HepG2 (cell line): ENCODE data around the gene ZNF316. TPM values are rescaled to one million over a fixed set of nuclear protein-coding genes. Genes with fewer than 3 reads are reported as not detected.

Experiments used
- ARNTL ChIP-seq: sonication (generic); formaldehyde crosslinking; IDR thresholded peaks from 2 replicates; pipeline ENCODE4 v1.4.0; 2020; ENCODE audit warnings: mild to moderate bottlenecking, missing genetic modification reagents
- ATRX ChIP-seq: sonication (generic); formaldehyde crosslinking; IDR thresholded peaks from 2 replicates; pipeline ENCODE4 v1.4.0; 2020; ENCODE audit warnings: missing genetic modification reagents, borderline replicate concordance
- CERS6 ChIP-seq: sonication (generic); formaldehyde crosslinking; IDR thresholded peaks from 2 replicates; pipeline ENCODE4 v1.5.0; 2020; ENCODE audit warnings: missing genetic modification reagents
- HNRNPUL1 ChIP-seq: fragments of 200-400 bp; formaldehyde crosslinking; IDR thresholded peaks from 2 replicates; pipeline ENCODE4 v1.6.1; 2017; ENCODE audit warnings: low read depth, mild to moderate bottlenecking, low read length, moderate library complexity
- MLXIP ChIP-seq: sonication (generic); formaldehyde crosslinking; IDR thresholded peaks from 2 replicates; pipeline ENCODE4 v1.9.0; 2021; ENCODE audit warnings: missing genetic modification reagents, borderline replicate concordance
- REST ChIP-seq, 2 experiments: IDR thresholded peaks; 2 replicates each; pipeline ENCODE4 v1.6.1; 2011 to 2012; ENCODE audit warnings: low read length in 2 of 2, borderline replicate concordance in 1 of 2, low read depth in 1 of 2, mild to moderate bottlenecking in 1 of 2, moderate library complexity in 1 of 2
- SNAI1 ChIP-seq: sonication (generic); formaldehyde crosslinking; IDR thresholded peaks from 2 replicates; pipeline ENCODE4 v1.5.0; 2020; ENCODE audit warnings: mild to moderate bottlenecking, missing genetic modification reagents, borderline replicate concordance
- THAP11 ChIP-seq: IDR thresholded peaks from 2 replicates; pipeline ENCODE4 v1.6.1; 2016; ENCODE audit warnings: missing biosample characterization, missing genetic modification reagents
- ZBTB37 ChIP-seq: sonication (generic); formaldehyde crosslinking; IDR thresholded peaks from 2 replicates; pipeline ENCODE4 v1.4.0; 2020; ENCODE audit warnings: mild to moderate bottlenecking, missing genetic modification reagents
- ZBTB7A ChIP-seq: sonication (generic); formaldehyde crosslinking; IDR thresholded peaks from 2 replicates; pipeline ENCODE4 v1.8.0; 2022; ENCODE audit warnings: mild to moderate bottlenecking, missing genetic modification reagents
- ZC3H4 ChIP-seq: sonication (generic); formaldehyde crosslinking; IDR thresholded peaks from 2 replicates; pipeline ENCODE4 v1.4.0; 2020; ENCODE audit warnings: missing genetic modification reagents, borderline replicate concordance
- ZMAT3 ChIP-seq: sonication (generic); formaldehyde crosslinking; conservative IDR thresholded peaks from 2 replicates; pipeline ENCODE4 v1.7.0; 2021; ENCODE audit warnings: missing genetic modification reagents
- ZNF639 ChIP-seq: conservative IDR thresholded peaks from 2 replicates; pipeline ENCODE4 v1.6.1; 2018; ENCODE audit warnings: missing genetic modification reagents
- polyA plus RNA-seq, 8 experiments: library from polyadenylated mRNA; depleted of rRNA in 3 of 8; stranded (reverse) in 7 of 8; unstranded in 1 of 8; fragments of >200 nt; fragmentation: Illumina TruSeq in 4 of 8; extraction: Trizol in 4 of 8; gene quantifications; 2 replicates each; pipeline versions ENCODE4 v1.2.1 to v1.2.3, GENCODE V29; 2011 to 2016; ENCODE audit warnings: low read depth in 4 of 8, missing spikeins in 1 of 8, mixed read lengths in 1 of 8; ENCODE audit not compliant: insufficient read depth in 1 of 8
- total RNA-seq, 5 experiments: library from RNA; depleted of rRNA; stranded (reverse); fragments of >200 nt; fragmentation: Illumina TruSeq; extraction: Trizol; gene quantifications; 2 replicates each; pipeline ENCODE4 v1.2.3, GENCODE V29; 2016; ENCODE audit warnings: low read depth in 1 of 5

ZNF316 gene
- total and polyA plus RNA-seq, 2 of the 13 experiments (the other 11 are each of a cell fraction or from before 2014, with no cell fraction given) = 4.3 to 9.9 TPM

- TF ChIP-seq REST (IDR thresholded peaks at IDR 0.05; ENCODE audit: borderline replicate concordance in 1 of 2, low read depth in 1 of 2, low read length in 2 of 2) (no peak), ZBTB37 (CRISPR knock-in tag) (no peak), CERS6 (CRISPR knock-in tag) (no peak), ZC3H4 (no peak), ZBTB7A (CRISPR knock-in tag) (0 out of 2 replicates have a peak, but pooled peaks have one; percentile 46), ARNTL (CRISPR knock-in tag) (no peak; the same call in 1 of the 2 replicates), ZNF639 (CRISPR knock-in tag) (0 out of 2 replicates have a peak, but pooled peaks have one; percentile 77), ATRX (CRISPR knock-in tag) (no peak), THAP11 (no peak), SNAI1 (CRISPR knock-in tag) (no peak), HNRNPUL1 (no peak), MLXIP (CRISPR knock-in tag) (no peak), ZMAT3 (CRISPR knock-in tag) (no peak)
Observed at GRCh38 chr7:6614953-6615722, 22.0 kb upstream of the ZNF316 start, which contains the start of gene ZNF853 (continued).
